ENCODE measurements around the gene HSPB8. TPM values are rescaled to one million over a fixed set of nuclear protein-coding genes. Genes with fewer than 3 reads are reported as not detected.

HSPB8 gene
- total and polyA plus RNA-seq, 7 experiments from 2014 or later, result not detected

DNA sequence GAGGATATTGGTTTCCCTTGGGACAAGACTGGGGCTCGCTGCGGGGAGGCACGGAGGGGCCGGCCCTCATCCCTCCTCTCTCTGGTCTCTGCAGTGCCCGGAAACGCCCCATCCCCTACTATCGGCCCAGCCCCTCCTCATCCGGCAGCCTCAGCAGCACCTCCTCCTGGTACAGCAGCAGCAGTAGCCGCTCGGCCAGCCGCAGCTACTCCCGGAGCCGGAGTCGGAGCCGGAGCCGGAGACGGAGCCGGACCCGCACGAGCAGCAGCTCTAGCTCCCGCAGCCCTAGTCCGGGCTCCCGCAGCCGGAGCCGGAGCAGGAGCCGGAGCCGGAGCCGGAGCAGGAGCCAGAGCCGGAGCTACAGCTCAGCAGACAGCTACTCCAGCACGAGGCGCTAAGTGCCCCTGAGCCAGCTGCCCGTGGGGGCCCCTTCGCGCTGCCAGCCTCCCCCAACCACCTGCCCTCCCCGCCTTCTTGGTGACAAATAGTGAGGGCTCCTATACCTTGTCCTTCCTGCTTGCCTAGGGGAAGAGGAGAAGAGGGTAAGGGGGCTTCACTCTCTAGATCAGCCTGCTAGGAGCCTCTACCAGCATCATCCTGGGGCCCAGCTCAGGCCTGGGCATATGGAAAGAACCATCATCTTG is 22.2 kb upstream of the HSPB8 start:
- H3K36me3 Mint-ChIP-seq, result peaks cover 0 to 5% (median 0%) of the 10 kb centered on the region in 5 donors

DNA sequence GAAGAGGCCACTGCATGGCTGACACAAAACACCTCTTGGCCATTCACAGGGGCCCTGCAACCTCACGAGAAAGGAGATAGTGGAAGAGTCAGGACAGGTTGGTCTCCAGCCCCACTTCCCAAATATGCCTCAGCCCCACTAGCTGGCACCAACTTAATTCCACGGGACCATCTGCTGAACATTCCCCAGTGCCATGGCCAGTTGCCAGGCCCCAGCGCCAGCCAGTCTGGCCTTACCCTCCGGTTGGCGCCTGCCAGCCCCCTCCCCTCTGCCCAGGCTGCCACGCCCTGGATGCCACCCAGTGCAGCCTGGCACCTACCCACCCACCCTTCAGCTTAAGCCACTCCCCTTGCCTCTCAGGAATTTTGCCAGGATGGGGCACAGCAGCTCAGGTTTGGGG is 21.2 kb upstream of the HSPB8 start:
- DNase-seq, result no peak
- peaks cover 0 to 16% (median 9%) of the 10 kb centered on the region in 11 donors for H3K9me3 Mint-ChIP-seq
- no peak overlapping the region for H3K4me3 Mint-ChIP-seq
- H3K4me3 ChIP-seq (ENCODE audit: low read length), result no peak overlapping the region
- intact Hi-C loops (cut with micrococcal nuclease), result no loop called here
- peaks cover 0 to 5% (median 0%) of the 10 kb centered on the region in 5 donors for H3K36me3 Mint-ChIP-seq
- H3K9me3 ChIP-seq (ENCODE audit: control insufficient read depth in 2 of 3, low read length in 3 of 3), result peaks cover 0 to 9% (median 0%) of the 10 kb centered on the region in 3 experiments
- no peak for ATAC-seq
- H3K27ac Mint-ChIP-seq, result no peak overlapping the region
- H3K27me3 Mint-ChIP-seq, result peaks cover 7 to 20% (median 15%) of the 10 kb centered on the region in 5 donors
- CTCF ChIA-PET, result no interaction called here
- POLR2A ChIA-PET, result no interaction called here
- peaks cover 0 to 6% of the 10 kb centered on the region in 2 donors for H3K27me3 ChIP-seq (ENCODE audit: control insufficient read depth in 2 of 2, insufficient read depth in 2 of 2, low read length in 2 of 2)
- no peaks in the 10 kb centered on the region for H3K36me3 ChIP-seq (ENCODE audit: control insufficient read depth in 2 of 3, insufficient read depth in 3 of 3, low read length in 3 of 3)
- no peaks in the 10 kb centered on the region for H3K4me1 ChIP-seq (ENCODE audit: control insufficient read depth in 2 of 2, insufficient read depth in 2 of 2, low read length in 2 of 2)
- H3K27ac ChIP-seq (ENCODE audit: low read depth, low read length), result no peak overlapping the region
- peaks cover 0 to 8% (median 0%) of the 10 kb centered on the region in 7 donors for H3K4me1 Mint-ChIP-seq

More for the DNA sequence above, 22.2 kb upstream of the HSPB8 start:
- Histone ChIP-seq H3K4me3 (ENCODE audit: low read length) (no peak overlapping the region), H3K36me3 (ENCODE audit: control insufficient read depth in 2 of 3, insufficient read depth in 3 of 3, low read length in 3 of 3) (no peaks in the 10 kb centered on the region), H3K9me3 (ENCODE audit: control insufficient read depth in 2 of 3, low read length in 3 of 3) (peaks cover 0 to 11% (median 0%) of the 10 kb centered on the region in 3 experiments), H3K27ac (ENCODE audit: low read depth, low read length) (no peak overlapping the region), H3K4me1 (ENCODE audit: control insufficient read depth in 2 of 2, insufficient read depth in 2 of 2, low read length in 2 of 2) (no peaks in the 10 kb centered on the region), H3K27me3 (ENCODE audit: control insufficient read depth in 2 of 2, insufficient read depth in 2 of 2, low read length in 2 of 2) (peaks cover 0 to 6% of the 10 kb centered on the region in 2 donors)
- intact Hi-C loops (cut with micrococcal nuclease), result no loop called here
- ATAC-seq (no peak), DNase-seq (no peak)
- Mint-ChIP-seq H3K4me1 (peaks cover 0 to 8% (median 0%) of the 10 kb centered on the region in 7 donors), H3K27ac (no peak overlapping the region), H3K27me3 (peaks cover 7 to 29% (median 23%) of the 10 kb centered on the region in 5 donors), H3K4me3 (no peak overlapping the region), H3K9me3 (peaks cover 6 to 21% (median 10%) of the 10 kb centered on the region in 11 donors)
- POLR2A ChIA-PET, result no interaction called here
- CTCF ChIA-PET, result no interaction called here

- no peak for DNase-seq
- intact Hi-C loops (cut with micrococcal nuclease), result no loop called here
- peaks cover 0 to 9% (median 0%) of the 10 kb centered on the region in 3 experiments for H3K9me3 ChIP-seq (ENCODE audit: control insufficient read depth in 2 of 3, low read length in 3 of 3)
- CTCF ChIA-PET, result no interaction called here
- H3K27ac ChIP-seq (ENCODE audit: low read depth, low read length), result no peak overlapping the region
- peaks cover 0 to 8% (median 0%) of the 10 kb centered on the region in 7 donors for H3K4me1 Mint-ChIP-seq
- peaks cover 0 to 5% (median 0%) of the 10 kb centered on the region in 5 donors for H3K36me3 Mint-ChIP-seq
- H3K27me3 ChIP-seq (ENCODE audit: control insufficient read depth in 2 of 2, insufficient read depth in 2 of 2, low read length in 2 of 2), result peaks cover 0 to 4% of the 10 kb centered on the region in 2 donors
- H3K36me3 ChIP-seq (ENCODE audit: control insufficient read depth in 2 of 3, insufficient read depth in 3 of 3, low read length in 3 of 3), result no peaks in the 10 kb centered on the region
- POLR2A ChIA-PET, result no interaction called here
- H3K9me3 Mint-ChIP-seq, result peaks cover 0 to 14% (median 8%) of the 10 kb centered on the region in 11 donors
- no peaks in the 10 kb centered on the region for H3K4me1 ChIP-seq (ENCODE audit: control insufficient read depth in 2 of 2, insufficient read depth in 2 of 2, low read length in 2 of 2)
- H3K4me3 Mint-ChIP-seq, result no peak overlapping the region
- no peak overlapping the region for H3K4me3 ChIP-seq (ENCODE audit: low read length)
- H3K27me3 Mint-ChIP-seq, result peaks cover 7 to 17% (median 11%) of the 10 kb centered on the region in 5 donors
- no peak overlapping the region for H3K27ac Mint-ChIP-seq
- no peak for ATAC-seq
Observed at GRCh38 chr12:119157978-119158377, 20.8 kb upstream of the HSPB8 start.

DNA sequence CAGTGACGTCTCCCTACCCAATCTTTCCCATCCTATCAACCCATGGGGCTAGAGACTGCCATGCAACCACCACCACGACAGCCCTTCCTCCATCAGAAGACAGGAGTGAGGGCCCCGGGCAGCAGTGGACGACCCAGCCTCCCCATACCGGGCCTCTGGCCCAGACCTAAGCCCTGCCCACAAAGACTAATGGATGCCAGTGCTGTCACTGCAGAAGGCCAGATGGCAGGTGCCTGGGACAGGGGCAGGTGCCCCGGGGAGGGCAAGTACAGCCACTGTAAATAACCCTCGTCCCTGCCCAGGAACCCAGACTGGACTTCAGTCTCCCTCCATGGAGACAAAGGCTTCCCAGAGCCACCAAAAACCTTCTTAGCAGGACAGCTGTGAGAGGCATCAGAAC is 20.3 kb upstream of the HSPB8 start:
- Histone ChIP-seq H3K27ac (ENCODE audit: low read depth, low read length) (no peak overlapping the region), H3K4me3 (ENCODE audit: low read length) (no peak overlapping the region), H3K4me1 (ENCODE audit: control insufficient read depth in 2 of 2, insufficient read depth in 2 of 2, low read length in 2 of 2) (no peaks in the 10 kb centered on the region), H3K36me3 (ENCODE audit: control insufficient read depth in 2 of 3, insufficient read depth in 3 of 3, low read length in 3 of 3) (no peaks in the 10 kb centered on the region), H3K9me3 (ENCODE audit: control insufficient read depth in 2 of 3, low read length in 3 of 3) (peaks cover 0 to 9% (median 0%) of the 10 kb centered on the region in 3 experiments), H3K27me3 (ENCODE audit: control insufficient read depth in 2 of 2, insufficient read depth in 2 of 2, low read length in 2 of 2) (no peaks in the 10 kb centered on the region)
- ATAC-seq (no peak), DNase-seq (no peak)
- H3K36me3 Mint-ChIP-seq, result peaks cover 0 to 4% (median 0%) of the 10 kb centered on the region in 5 donors
- no peak overlapping the region for H3K4me3 Mint-ChIP-seq
- POLR2A ChIA-PET, result no interaction called here
- intact Hi-C loops (cut with micrococcal nuclease), result no loop called here
- H3K27me3 Mint-ChIP-seq, result peaks cover 6 to 15% (median 8%) of the 10 kb centered on the region in 5 donors
- peaks cover 0 to 13% (median 7%) of the 10 kb centered on the region in 11 donors for H3K9me3 Mint-ChIP-seq
- CTCF ChIA-PET, result no interaction called here
- H3K4me1 Mint-ChIP-seq, result peaks cover 0 to 7% (median 0%) of the 10 kb centered on the region in 7 donors
- no peak overlapping the region for H3K27ac Mint-ChIP-seq

DNA sequence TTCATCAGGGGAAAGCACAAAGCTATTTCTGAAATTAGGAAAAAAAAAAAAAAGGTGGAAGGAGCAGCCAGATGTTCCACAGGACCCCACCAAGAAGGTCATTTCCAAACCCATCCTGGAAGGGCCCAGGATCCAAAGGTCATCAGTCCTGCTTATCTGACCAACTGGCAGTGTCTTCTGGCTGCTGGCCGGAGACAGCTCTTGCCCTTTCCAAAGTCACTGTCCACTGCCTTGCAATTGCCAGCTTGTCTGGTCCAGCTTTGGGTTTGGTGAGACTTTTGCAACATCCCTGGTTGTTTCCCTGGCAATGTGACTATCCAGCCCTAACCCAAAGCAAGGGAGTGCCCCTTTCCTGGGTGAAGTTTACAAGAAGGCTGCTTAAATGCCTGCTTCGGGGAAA is 18.9 kb upstream of the HSPB8 start:
- DNase-seq, result no peak
- ChIA-PET CTCF (no interaction called here), POLR2A (no interaction called here)
- no peak overlapping the region for H3K4me3 ChIP-seq (ENCODE audit: low read length)
- no peak overlapping the region for H3K4me3 Mint-ChIP-seq
- H3K4me1 Mint-ChIP-seq, result no peaks in the 10 kb centered on the region
- ATAC-seq, result no peak
- intact Hi-C loops (cut with micrococcal nuclease), result no loop called here
- H3K36me3 ChIP-seq (ENCODE audit: control insufficient read depth in 2 of 3, insufficient read depth in 3 of 3, low read length in 3 of 3), result no peaks in the 10 kb centered on the region
- H3K9me3 Mint-ChIP-seq, result peaks cover 0 to 7% (median 2%) of the 10 kb centered on the region in 11 donors
- H3K4me1 ChIP-seq (ENCODE audit: control insufficient read depth in 2 of 2, insufficient read depth in 2 of 2, low read length in 2 of 2), result no peaks in the 10 kb centered on the region
- H3K9me3 ChIP-seq (ENCODE audit: control insufficient read depth in 2 of 3, low read length in 3 of 3), result peaks cover 0 to 3% (median 0%) of the 10 kb centered on the region in 3 experiments
- no peaks in the 10 kb centered on the region for H3K27me3 ChIP-seq (ENCODE audit: control insufficient read depth in 2 of 2, insufficient read depth in 2 of 2, low read length in 2 of 2)
- no peak overlapping the region for H3K27ac ChIP-seq (ENCODE audit: low read depth, low read length)
- no peaks in the 10 kb centered on the region for H3K36me3 Mint-ChIP-seq
- peaks cover 0 to 6% (median 0%) of the 10 kb centered on the region in 5 donors for H3K27me3 Mint-ChIP-seq
- no peak overlapping the region for H3K27ac Mint-ChIP-seq

- ChIA-PET CTCF (no interaction called here), POLR2A (no interaction called here)
- no peak overlapping the region for H3K4me3 Mint-ChIP-seq
- no peaks in the 10 kb centered on the region for H3K4me1 Mint-ChIP-seq
- no peak overlapping the region for H3K27ac Mint-ChIP-seq
- no peaks in the 10 kb centered on the region for H3K36me3 Mint-ChIP-seq
- no peak overlapping the region for H3K27ac ChIP-seq (ENCODE audit: low read depth, low read length)
- H3K36me3 ChIP-seq (ENCODE audit: control insufficient read depth in 2 of 3, insufficient read depth in 3 of 3, low read length in 3 of 3), result no peaks in the 10 kb centered on the region
- DNase-seq (no peak), ATAC-seq (no peak)
- H3K4me3 ChIP-seq (ENCODE audit: low read length), result no peak overlapping the region
- no peaks in the 10 kb centered on the region for H3K27me3 ChIP-seq (ENCODE audit: control insufficient read depth in 2 of 2, insufficient read depth in 2 of 2, low read length in 2 of 2)
- peaks cover 0 to 12% (median 0%) of the 10 kb centered on the region in 5 donors for H3K27me3 Mint-ChIP-seq
- H3K9me3 Mint-ChIP-seq, result peaks cover 0 to 23% (median 2%) of the 10 kb centered on the region in 11 donors
- H3K9me3 ChIP-seq (ENCODE audit: control insufficient read depth in 2 of 3, low read length in 3 of 3), result no peaks in the 10 kb centered on the region
- no peaks in the 10 kb centered on the region for H3K4me1 ChIP-seq (ENCODE audit: control insufficient read depth in 2 of 2, insufficient read depth in 2 of 2, low read length in 2 of 2)
- intact Hi-C loops (cut with micrococcal nuclease), result no loop called here
Observed at GRCh38 chr12:119167902-119168301, 10.8 kb upstream of the HSPB8 start.

DNA sequence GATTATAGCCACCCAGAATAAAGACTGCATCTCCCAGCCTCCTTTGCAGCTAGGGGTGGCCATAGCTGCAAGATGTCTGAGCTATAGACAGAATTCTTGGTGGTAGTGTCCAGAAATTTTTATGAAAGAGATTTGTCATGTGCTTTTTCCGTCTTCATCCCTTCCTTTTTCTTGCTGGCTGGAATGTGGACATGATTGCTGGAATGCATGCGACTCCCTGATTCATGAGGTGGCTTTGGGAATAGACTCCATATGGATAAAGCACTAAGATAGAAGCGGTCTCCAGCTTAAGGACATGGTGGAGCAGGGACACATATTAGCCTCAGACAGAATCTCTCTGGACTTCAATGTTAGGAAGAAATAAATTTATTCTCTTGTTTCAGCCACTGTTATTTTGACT is 10.0 kb upstream of the HSPB8 start:
- Mint-ChIP-seq H3K9me3 (peaks cover 0 to 23% (median 0%) of the 10 kb centered on the region in 11 donors), H3K27me3 (peaks cover 0 to 12% (median 0%) of the 10 kb centered on the region in 5 donors), H3K36me3 (no peaks in the 10 kb centered on the region), H3K4me3 (no peak overlapping the region), H3K27ac (no peak overlapping the region), H3K4me1 (no peaks in the 10 kb centered on the region)
- no peaks in the 10 kb centered on the region for H3K9me3 ChIP-seq (ENCODE audit: control insufficient read depth in 2 of 3, low read length in 3 of 3)
- POLR2A ChIA-PET, result no interaction called here
- DNase-seq (no peak), ATAC-seq (no peak)
- no peaks in the 10 kb centered on the region for H3K4me1 ChIP-seq (ENCODE audit: control insufficient read depth in 2 of 2, insufficient read depth in 2 of 2, low read length in 2 of 2)
- intact Hi-C loops (cut with micrococcal nuclease), result no loop called here
- H3K4me3 ChIP-seq (ENCODE audit: low read length), result no peak overlapping the region
- no peak overlapping the region for H3K27ac ChIP-seq (ENCODE audit: low read depth, low read length)
- H3K27me3 ChIP-seq (ENCODE audit: control insufficient read depth in 2 of 2, insufficient read depth in 2 of 2, low read length in 2 of 2), result no peaks in the 10 kb centered on the region
- H3K36me3 ChIP-seq (ENCODE audit: control insufficient read depth in 2 of 3, insufficient read depth in 3 of 3, low read length in 3 of 3), result no peaks in the 10 kb centered on the region
- CTCF ChIA-PET, result no interaction called here
